GM19468 (cell line): ENCODE data around the gene FBXL19.

Experiments used
- ATAC-seq: cut with Tn5 transposase; IDR thresholded peaks from one replicate; pipeline ENCODE4 v1.9.1; 2021; ENCODE audit warnings: mild to moderate bottlenecking, moderate library complexity, moderate number of reproducible peaks; ENCODE audit not compliant: unreplicated experiment; ENCODE audit errors: extremely low read depth

The FBXL19 gene

GRCh38 chr16:30941600-30942425 lies 18.4 kb downstream of the FBXL19 start:
- peak; percentile 81 for ATAC-seq

GRCh38 chr16:30942426-30942806 lies 19.0 kb downstream of the FBXL19 start:
- ATAC-seq, result no peak

- no peak for ATAC-seq
Measured at GRCh38 chr16:30944352-30944751, 21.0 kb downstream of the FBXL19 start.

GRCh38 chr16:30946671-30947540 lies 23.5 kb downstream of the FBXL19 start:
- no peak for ATAC-seq

GRCh38 chr16:30947541-30947858 lies 24.1 kb downstream of the FBXL19 start:
- no peak for ATAC-seq

GRCh38 chr16:30947859-30948666 lies 24.7 kb downstream of the FBXL19 start:
- no peak for ATAC-seq

- ATAC-seq, result peak; percentile 29
Measured at GRCh38 chr16:30948667-30949649, 25.6 kb downstream of the FBXL19 start, which contains the start of gene ORAI3. ORAI3 (plus strand) TSS chr16:30949068; CDS start chr16:30949290, 222 bp downstream.

- no peak for ATAC-seq
Measured at GRCh38 chr16:30949650-30950515, 26.5 kb downstream of the FBXL19 start.

- ATAC-seq, result no peak
Measured at GRCh38 chr16:30950516-30951065, 27.2 kb downstream of the FBXL19 start.

GRCh38 chr16:30951193-30951592 lies 27.8 kb downstream of the FBXL19 start:
- ATAC-seq, result no peak

- ATAC-seq, result no peak
Measured at GRCh38 chr16:30951750-30952149, 28.4 kb downstream of the FBXL19 start.

GRCh38 chr16:30953111-30953510 lies 29.7 kb downstream of the FBXL19 start:
- no peak for ATAC-seq

GRCh38 chr16:30953511-30954124 lies 30.2 kb downstream of the FBXL19 start:
- peak; percentile 19 for ATAC-seq

- ATAC-seq, result no peak
Measured at GRCh38 chr16:30954993-30955392, 31.6 kb downstream of the FBXL19 start.

GRCh38 chr16:30956601-30957455 lies 33.5 kb downstream of the FBXL19 start:
- ATAC-seq, result no peak

GRCh38 chr16:30957456-30958174 lies 34.2 kb downstream of the FBXL19 start, which contains the start of gene SETD1A:
SETD1A (plus strand) TSS chr16:30957754; CDS start chr16:30958732, 978 bp downstream.
- ATAC-seq, result peak; percentile 25
